ENCODE measurements around the gene BEAN1. TPM values are rescaled to one million over a fixed set of nuclear protein-coding genes. Genes with fewer than 3 reads are reported as not detected.

The BEAN1 gene, protein sequence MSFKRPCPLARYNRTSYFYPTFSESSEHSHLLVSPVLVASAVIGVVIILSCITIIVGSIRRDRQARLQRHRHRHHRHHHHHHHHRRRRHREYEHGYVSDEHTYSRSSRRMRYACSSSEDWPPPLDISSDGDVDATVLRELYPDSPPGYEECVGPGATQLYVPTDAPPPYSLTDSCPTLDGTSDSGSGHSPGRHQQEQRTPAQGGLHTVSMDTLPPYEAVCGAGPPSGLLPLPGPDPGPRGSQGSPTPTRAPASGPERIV
- polyA plus RNA-seq (2012; ENCODE audit: insufficient read depth, insufficient read length): not detected

DNA sequence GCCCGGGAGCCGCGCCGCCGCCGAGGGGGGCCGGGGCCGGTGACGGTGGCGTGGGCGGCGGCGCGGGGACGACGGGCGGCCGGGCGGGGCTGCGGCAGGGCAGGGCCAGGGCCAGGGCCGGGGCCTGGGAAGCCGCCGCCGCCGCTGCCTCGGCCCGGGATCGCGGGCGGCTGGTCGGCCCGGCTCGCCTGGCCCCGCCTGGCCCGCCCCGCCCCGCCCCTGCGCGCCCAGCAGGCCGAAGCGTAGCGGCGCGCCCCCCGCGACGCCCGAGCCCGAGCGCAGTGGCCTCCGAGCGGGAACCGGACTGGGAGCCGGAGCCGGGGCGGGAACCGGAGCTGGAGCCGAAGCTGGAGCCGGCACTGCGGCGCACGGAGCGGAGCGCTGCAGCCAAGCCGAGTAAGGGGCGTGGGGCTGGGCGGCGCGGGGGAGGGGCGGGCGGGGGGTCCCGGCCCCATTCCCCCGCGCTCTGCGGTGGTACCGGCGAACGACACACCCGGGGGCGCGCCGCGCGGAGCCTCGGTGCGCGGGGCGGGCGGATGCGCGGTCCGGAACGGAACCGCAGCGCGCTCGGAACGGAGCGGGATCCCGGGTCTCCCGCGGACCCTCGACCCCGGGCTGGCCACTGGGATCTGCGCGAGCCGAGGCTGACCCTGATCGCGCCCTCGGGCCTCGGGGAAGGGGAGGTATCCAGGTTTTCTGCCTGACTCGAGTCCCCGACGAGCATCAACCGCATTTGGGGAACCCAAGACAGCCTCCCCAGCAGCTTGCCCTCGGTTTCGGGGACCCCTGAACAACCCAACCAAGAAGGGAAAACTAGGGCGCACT, at the start of gene BEAN1:
Gene BEAN1 (plus strand): TSS at position 260 of the 825 bp plus-strand sequence. CDS start 10,382 bp downstream, outside the sequence.
- DNase-seq (ENCODE audit: low read depth, low spot score): no peak
- H3K4me3 ChIP-seq (ENCODE audit: low read length): no peak within 1 kb of the TSS

DNA sequence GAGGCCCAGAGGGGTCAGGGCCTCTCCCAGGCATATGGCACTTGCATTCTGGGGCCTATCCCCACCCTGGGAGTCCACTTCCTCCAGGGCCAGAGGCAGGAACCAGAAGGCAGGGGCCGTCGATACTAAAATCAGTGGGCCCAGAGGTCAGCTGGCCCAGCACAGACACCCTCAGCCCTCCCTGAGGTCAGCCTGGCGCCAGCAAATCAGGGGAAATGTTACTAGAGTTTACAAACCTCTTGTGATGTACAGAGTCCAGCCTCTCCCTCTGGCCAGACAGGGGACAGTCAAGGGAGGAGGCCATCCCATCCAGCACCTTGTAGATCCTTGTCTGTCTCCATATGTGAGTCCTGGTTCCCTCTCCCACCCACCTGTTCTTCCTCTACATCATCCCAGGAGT, 49.8 kb upstream of the BEAN1 start:
- H3K4me3 ChIP-seq (ENCODE audit: low read length): no peak overlapping the region
- DNase-seq (ENCODE audit: low read depth, low spot score): no peak

DNA sequence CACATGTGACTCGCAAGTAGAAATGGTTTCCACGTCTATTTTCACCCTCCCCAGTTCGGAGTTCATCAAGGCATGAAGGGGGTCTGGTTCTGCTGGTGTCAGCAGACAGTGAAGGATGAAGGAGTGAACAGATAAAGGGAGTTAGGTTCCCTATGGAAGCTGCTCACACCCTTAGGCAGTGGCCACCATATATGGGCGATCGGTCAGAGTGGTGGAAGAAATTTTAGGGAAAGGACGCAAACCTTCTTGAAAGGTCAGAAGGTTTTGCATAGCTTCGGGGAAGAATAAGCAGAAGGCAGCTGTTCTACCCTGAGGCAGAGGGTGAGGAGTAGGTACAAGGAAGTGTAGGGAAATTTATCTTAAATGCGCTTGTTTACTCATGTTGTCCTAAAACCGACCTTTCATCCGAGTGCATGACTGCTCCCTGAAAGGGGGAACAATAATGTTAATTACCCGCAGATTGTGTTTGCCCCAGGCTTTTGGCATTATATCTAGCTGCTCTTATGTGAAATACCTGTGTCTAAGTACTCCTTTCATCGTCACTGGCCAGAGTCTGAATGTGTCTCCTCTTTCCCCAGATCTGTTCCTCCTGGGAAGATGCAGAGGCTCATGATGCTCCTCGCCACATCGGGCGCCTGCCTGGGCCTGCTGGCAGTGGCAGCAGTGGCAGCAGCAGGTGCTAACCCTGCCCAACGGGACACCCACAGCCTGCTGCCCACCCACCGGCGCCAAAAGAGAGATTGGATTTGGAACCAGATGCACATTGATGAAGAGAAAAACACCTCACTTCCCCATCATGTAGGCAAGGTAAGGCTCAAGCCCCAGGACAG, 48.1 kb upstream of the BEAN1 start:
- no peak for DNase-seq (ENCODE audit: low read depth, low spot score)
- H3K4me3 ChIP-seq (ENCODE audit: low read length): no peak overlapping the region

DNA sequence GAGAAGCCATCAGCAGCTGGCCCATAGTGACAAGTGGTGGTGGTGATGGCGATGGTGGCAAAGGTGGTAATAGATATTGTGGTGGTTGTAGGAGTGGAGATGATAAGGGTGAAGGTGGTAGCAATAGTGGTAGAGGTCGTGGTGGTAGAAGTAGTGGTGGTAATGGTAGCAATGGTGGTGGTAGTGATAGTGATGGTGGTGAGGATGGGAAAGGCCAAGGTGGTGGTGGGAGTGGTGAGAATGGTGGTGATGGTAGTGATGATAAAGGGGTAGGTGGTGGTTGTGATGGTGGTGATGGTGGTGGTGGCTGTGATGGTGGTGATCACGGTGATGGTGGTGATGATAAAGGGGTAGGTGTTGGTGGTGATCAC, 47.5 kb upstream of the BEAN1 start:
- no peak overlapping the region for H3K4me3 ChIP-seq (ENCODE audit: low read length)
- DNase-seq (ENCODE audit: low read depth, low spot score): no peak

DNA sequence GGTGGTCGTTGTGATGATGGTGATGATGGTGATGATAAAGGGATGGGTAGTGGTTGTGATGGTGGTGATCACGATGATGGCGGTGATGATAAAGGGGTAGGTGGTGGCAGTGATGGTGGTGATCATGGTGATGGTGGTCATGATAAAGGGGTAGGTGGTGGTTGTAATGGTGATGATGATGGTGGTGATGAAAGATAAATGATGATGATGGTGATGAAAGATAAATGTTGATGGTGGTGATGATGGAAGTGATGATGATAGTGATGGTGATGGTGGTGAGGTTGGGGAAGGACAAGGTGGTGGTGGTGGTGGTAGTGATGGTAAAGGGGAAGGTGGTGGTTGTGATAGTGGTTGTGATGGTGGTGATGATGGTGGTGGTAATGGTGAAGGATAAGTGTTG, 46.7 kb upstream of the BEAN1 start:
- no peak overlapping the region for H3K4me3 ChIP-seq (ENCODE audit: low read length)
- DNase-seq (ENCODE audit: low read depth, low spot score): no peak

DNA sequence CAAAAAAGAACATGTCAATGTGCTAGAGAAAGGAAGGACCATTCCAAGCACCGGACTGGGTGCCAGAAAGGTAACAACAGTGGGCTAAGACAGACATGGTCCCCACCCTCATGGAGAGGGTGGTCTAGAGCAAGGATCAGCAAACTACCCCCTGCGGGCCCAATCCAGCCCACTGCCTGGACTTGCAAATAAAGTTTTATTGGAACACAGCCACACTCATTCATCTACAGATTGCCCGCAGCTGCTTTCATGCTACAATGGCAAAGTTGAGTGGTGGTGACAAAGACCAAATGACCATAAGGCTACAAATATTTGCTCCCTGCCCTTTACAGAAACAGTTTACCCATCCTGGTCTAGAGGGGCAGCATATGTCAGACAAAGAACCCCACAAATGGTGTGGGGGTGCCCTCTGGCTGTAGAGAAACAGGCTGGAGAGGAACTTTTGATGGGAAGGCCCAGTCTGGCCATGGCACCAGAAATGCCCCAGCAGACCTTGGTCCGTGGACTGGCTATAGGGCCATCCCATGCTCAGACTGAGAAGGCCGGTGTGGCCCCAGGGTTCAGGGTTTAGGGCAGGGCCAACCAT, 45.4 kb upstream of the BEAN1 start:
- no peak overlapping the region for H3K4me3 ChIP-seq (ENCODE audit: low read length)

DNA sequence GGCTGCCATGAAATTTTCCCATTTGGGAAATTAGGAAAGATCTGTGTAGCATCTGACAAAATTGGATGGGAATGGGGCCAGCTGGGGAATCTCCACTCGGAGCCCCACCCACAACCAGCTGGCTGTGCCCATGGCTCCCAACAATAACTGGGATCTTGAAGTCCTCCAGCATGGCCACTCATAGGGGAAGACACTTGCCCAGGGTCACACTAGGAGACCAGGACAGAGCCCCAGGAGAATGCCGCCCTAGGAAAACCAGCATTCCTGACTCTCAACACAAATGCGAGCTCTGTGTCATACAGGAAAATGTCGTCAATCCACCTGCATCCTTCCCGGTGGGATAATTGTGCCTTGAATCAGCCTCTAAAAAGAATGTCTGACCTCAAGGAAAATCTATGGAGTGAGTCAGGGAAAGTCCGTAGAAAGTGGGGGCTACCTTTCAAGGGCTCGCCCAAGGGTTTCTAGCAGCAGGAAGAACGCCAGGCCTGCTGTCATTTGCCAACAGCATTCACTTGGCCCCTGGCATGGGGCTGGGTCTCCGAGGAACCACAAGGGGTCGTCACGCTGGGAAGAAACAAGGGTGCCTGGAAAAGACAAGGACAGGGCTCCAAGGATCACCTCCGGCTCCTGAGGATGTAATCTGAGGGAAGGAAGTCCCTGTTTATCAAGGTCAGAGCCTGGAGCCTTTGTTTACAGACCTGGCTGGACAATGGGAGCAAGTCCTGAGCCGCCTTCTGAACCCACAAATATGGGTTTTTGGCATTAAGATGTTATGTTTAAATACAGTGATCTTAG, 44.7 kb upstream of the BEAN1 start:
- H3K4me3 ChIP-seq (ENCODE audit: low read length): no peak overlapping the region
- no peak for DNase-seq (ENCODE audit: low read depth, low spot score)

More for the DNA sequence above, 45.4 kb upstream of the BEAN1 start:
- DNase-seq (ENCODE audit: low read depth, low spot score): no peak

DNA sequence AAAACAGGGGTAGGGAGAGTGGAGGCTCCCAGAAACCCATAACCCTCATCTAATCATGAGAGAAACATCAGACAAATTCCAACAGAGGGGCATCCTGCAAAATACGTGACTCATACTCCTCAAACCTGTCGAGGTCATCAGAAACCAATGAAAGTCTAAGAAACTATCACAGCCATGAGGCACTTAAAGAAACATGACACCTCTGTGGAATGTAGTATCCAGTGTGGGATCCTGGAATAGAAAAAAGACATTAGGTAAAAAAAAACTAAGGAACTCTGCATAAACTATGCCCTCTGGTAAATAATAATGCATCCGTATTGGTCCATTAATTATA, 44.2 kb upstream of the BEAN1 start:
- no peak for DNase-seq (ENCODE audit: low read depth, low spot score)
- H3K4me3 ChIP-seq (ENCODE audit: low read length): no peak overlapping the region

DNA sequence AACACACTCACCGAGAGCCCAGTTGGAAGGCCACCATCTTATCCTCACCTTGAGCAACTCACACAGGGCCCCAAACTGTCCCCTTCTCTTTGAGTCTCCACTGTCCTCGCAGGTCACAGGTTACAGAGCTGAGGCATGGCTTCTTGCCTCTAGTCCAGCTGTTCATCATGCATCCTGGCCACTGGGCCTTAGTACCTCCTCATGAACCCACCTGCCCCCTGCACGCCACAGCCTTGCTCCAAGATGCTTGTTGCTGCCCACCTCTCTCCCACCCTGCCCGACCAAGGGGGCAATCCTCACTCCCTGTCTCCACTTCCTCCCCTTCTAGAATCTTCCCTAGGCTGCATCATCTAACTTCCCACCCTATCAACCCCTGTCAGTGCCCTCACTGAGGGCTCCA, 43.5 kb upstream of the BEAN1 start:
- H3K4me3 ChIP-seq (ENCODE audit: low read length): no peak overlapping the region
- DNase-seq (ENCODE audit: low read depth, low spot score): no peak

DNA sequence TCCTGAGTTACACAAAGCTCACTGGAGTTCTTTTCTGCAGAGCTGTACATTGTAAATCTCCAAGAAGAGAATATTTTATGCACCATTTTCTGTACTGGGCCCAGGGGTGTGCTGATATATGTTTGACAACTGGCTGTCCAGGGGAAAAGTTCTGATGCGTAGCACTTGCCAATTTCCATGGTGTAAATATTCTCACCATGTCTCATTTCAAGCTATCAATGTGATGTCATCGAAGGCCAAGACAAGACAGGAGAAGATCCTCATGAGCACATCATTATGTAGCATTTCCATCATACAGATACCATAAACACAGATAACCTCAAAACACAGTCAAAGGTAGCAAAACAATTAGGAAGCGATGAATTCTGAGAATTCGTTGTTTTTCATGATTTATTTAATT, 41.7 kb upstream of the BEAN1 start:
- DNase-seq (ENCODE audit: low read depth, low spot score): no peak
- no peak overlapping the region for H3K4me3 ChIP-seq (ENCODE audit: low read length)

DNA sequence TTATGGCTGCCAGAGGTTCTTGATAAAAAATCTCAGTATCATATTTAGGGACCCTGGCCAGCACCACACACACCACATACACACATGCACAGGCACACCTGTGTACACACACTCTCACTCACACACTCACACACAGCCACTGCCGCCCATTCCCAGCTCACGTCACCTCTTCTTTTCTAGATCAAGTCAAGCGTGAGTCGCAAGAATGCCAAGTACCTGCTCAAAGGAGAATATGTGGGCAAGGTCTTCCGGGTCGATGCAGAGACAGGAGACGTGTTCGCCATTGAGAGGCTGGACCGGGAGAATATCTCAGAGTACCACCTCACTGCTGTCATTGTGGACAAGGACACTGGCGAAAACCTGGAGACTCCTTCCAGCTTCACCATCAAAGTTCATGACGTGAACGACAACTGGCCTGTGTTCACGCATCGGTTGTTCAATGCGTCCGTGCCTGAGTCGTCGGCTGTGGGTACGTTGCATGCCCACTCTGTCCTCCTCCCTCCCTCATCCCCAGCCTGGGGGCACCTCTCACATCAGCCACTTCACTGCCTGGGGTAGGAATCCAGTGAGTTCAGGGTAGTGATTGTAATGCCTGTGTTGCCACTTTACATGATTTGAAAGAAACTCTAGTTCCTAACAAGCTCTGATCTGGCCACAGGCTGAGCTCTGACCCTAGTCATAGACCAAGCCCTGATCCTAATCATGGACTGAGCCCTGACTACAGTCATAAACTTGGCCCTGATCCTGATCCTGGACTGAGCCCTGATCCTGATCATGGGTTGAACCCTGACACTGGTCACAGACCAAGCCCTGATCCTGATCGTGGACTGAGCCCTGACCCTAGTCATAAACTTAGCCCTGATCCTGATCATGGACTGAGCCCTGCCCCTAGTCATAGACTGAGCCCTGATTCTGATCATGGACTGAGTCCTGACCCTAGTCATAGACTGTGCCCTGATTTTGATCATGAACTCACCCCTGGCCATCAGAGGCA, 40.2 kb upstream of the BEAN1 start:
- no peak for DNase-seq (ENCODE audit: low read depth, low spot score)
- H3K4me3 ChIP-seq (ENCODE audit: low read length): no peak overlapping the region

DNA sequence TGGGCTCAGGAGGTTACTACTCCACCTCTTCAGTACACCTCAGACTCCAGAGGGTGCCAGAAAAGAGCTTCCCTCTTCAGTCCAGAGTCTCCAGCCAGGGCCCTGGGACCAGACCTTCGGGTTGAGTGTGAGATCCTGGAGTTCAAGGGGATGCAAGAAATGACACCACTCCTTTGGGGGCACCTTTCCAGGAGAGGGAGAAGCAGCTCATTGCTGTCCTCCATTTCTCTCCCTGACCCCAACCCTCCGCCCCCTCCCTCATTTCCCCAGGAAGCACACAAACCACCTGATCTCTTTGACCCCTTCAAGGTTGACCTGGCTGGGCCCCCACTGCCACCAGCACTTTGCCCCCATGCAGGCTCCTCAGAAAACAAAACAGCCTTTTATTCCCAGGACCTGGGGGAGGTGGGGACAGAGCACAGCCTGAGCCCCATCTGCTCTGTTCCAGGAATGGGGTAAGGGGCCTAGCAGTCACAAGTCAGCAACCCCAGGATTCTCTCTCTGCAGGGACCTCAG, 39.2 kb upstream of the BEAN1 start:
- no peak for DNase-seq (ENCODE audit: low read depth, low spot score)
- no peak overlapping the region for H3K4me3 ChIP-seq (ENCODE audit: low read length)

DNA sequence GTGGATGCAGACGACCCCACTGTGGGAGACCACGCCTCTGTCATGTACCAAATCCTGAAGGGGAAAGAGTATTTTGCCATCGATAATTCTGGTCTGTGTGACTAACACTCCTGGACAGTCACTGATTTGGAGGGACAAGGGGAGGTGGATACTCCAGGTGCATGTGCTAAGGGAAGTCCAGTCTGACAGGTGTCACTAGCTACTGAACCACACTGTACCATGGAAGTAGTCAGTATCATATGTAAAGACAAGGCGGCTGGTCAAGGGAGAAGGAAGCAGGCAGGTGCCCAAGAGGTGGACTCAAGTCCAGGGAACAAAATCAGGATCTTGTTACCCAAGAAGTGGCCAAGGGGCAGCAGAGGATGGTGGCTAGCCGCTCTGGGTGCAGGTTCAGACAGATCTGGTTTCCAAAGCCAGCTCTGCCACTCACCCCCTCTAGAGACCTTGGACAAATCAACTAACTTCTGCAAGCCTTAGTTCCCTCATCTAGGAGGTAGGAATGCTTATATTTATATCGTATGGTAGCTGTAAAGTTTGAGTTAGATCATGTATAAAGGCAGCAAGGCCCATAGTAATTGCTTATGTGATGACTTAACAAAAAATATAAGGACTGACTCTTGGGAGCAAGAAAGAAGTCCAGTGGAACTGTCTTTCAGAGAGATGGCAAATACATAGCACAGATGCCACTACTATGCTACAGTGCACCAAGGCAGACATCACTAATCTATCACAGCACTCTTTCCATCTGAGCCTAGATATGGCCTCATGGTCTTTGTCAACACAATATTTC, 38.5 kb upstream of the BEAN1 start:
- no peak overlapping the region for H3K4me3 ChIP-seq (ENCODE audit: low read length)
- DNase-seq (ENCODE audit: low read depth, low spot score): no peak

DNA sequence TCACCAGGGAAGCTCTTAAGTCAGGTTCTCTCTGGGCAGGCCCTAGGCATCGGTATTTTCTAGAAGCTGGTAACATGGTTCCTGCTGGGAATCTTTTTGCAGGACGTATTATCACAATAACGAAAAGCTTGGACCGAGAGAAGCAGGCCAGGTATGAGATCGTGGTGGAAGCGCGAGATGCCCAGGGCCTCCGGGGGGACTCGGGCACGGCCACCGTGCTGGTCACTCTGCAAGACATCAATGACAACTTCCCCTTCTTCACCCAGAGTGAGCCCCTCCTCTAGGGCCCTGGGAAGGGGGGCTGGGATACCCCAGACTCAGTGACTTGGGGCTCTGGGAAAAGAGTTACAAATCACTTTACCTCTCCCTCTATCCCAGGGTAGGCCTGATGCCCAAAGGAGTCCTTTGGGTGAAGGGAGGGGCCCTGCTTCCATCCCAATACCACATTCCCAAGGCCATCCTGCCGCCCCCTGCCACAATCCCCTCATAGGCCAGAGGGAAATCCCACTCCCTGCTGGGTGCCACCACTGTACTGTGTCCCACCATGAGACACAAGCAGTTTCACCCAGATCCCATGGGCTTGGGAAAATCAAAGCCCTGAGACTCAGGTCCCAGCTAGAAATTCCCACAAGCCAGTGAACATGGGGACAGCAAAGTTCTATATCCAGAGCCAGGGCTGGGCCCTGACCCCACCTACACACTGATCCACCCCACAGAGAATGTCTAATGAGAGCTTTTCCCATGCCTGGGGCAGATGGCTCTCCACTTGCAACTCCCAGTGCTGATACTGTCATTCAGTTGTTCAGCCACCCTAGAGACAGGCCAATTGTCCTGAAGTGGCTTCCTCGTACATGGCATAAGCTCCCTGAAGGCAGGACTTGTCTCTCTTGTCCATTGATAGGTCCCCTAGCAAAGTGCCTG, 37.6 kb upstream of the BEAN1 start:
- H3K4me3 ChIP-seq (ENCODE audit: low read length): no peak overlapping the region
- DNase-seq (ENCODE audit: low read depth, low spot score): no peak

DNA sequence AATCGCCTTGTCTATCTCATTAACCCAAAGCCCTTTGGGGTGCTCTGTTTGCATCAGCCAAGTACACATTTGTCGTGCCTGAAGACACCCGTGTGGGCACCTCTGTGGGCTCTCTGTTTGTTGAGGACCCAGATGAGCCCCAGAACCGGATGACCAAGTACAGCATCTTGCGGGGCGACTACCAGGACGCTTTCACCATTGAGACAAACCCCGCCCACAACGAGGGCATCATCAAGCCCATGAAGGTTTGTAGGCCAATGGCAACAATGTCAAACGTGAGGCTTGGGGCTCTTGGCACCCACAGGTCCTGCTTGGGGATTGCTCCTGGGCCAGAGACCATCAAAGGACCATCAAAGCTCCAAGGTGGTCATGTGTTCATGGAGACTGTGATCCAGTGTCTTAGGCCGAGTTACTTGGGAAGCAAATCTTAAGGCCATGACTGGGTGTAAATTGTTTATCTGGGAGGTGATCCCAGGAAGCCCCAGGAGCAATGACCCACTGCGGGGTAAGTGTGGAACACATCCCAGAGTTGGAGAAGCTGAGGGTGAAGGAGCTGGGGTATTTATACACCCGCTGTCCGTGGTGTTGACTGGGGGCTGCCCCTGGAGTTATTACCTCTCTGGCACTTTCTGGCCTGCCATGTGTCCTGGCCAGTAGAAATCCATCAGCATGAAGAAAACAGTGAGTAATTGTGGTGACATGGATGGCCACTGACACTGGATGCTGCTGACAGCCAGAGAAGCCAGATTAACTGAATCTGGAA, 36.6 kb upstream of the BEAN1 start:
- DNase-seq (ENCODE audit: low read depth, low spot score): no peak

More for the DNA sequence above, 36.6 kb upstream of the BEAN1 start:
- no peak overlapping the region for H3K4me3 ChIP-seq (ENCODE audit: low read length)
